NCI-H526 treated with DMSO at 0.1 percent for 48 hours (cell line): ENCODE data around the gene RNF212B.
A peak's percentile ranks its signal among the peaks of the same experiment; 100 is the strongest.

Experiments
- DNase-seq: peaks from one replicate; lab custom pipeline; 2025; lab: John Stamatoyannopoulos, UW

RNF212B gene

GRCh38 chr14:23297096-23297495 is 59.4 kb downstream of the RNF212B start:
- DNase-seq: no peak

GRCh38 chr14:23297611-23298277 is 60.0 kb downstream of the RNF212B start:
- DNase-seq: no peak

DNA sequence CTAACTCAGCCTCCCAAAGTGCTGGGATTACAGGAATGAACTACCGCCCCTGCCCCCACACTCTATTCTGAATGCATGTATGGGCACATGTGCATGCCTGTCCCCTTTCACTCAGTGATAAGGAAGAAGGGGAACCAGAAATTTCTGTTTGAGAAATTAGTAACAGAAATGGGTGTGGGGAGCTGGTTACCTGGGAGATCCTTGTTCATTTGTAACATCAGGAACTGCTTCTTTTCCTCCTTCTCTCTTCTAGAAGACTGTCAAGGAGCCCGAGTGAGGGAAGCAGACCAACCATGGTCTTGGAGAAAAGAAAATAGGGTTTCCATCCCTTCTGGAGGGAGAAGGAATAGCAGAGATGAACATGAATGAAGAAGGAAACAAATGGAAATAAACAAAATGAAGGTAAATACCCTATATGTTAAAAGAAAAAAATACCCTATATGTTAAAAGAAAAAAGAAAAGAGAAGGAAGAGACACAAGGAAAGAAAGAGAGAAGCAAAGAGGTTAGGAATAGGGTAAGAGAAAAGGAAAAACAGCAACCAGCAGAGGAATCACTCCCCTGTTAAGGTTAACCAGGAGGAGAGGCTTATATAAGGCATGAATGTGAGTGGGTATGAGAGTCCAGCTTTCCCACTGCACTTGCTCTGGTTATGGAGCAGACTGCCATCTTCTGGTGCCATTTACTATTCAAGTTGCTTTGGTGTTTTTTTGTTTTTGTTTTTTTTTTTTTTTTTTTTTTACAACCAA is 61.6 kb downstream of the RNF212B start:
- DNase-seq: no peak

- DNase-seq: no peak
Observed at GRCh38 chr14:23299986-23300686, 62.4 kb downstream of the RNF212B start.

GRCh38 chr14:23300687-23301223 is 63.0 kb downstream of the RNF212B start:
- peak; percentile 36 for DNase-seq

DNA sequence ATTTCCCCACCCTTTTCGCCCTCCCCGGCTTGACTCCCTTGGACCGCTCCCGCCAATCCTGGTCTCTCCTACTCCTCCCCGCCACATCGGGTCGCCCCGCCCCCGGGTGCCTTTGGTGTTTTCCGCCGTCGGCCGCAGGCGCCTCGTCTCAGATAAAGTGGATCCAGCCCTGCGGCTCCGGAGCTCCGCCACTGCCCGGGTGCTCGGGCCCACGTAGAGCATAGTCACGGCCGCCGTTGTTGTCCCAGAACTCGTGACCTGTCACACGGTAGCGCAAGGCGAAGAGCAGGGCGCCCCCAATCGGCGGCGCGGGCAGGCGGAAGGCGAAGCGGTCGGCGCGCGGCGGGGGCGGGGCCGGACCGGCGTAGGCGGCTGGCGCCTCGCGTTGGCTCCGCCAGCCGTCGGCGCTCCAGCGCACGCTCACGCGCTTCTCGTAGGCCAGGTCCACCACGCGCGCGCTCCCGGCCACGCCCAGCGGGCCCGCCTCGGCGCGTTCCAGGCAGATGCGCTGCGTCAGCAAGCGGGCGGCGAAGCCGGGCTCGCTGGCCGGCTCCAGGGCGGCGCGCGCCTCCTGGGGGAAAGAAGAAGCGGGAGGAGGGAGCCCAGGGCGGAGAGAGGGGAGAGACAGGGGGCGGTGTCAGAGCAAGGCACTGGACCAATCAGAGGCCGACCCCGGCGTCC is 63.7 kb downstream of the RNF212B start:
- peak; percentile 99 for DNase-seq

- no peak for DNase-seq
Observed at GRCh38 chr14:23301969-23302289, 64.2 kb downstream of the RNF212B start.

- peak; percentile 69 for DNase-seq
Observed at GRCh38 chr14:23302290-23303225, 64.8 kb downstream of the RNF212B start, which contains the start of gene PPP1R3E. Gene PPP1R3E, minus strand, starts transcription at chr14:23302859. Its CDS starts 283 bp downstream, at chr14:23302576.

- peak; percentile 71 for DNase-seq
Observed at GRCh38 chr14:23306412-23307145, 68.8 kb downstream of the RNF212B start, which contains the start of gene BCL2L2. Gene BCL2L2, plus strand, starts transcription at chr14:23306833. Its CDS starts 935 bp downstream, at chr14:23307768.

- no peak for DNase-seq
Observed at GRCh38 chr14:23307146-23307530, 69.4 kb downstream of the RNF212B start.

GRCh38 chr14:23307687-23308644 is 70.2 kb downstream of the RNF212B start:
- no peak for DNase-seq

DNA sequence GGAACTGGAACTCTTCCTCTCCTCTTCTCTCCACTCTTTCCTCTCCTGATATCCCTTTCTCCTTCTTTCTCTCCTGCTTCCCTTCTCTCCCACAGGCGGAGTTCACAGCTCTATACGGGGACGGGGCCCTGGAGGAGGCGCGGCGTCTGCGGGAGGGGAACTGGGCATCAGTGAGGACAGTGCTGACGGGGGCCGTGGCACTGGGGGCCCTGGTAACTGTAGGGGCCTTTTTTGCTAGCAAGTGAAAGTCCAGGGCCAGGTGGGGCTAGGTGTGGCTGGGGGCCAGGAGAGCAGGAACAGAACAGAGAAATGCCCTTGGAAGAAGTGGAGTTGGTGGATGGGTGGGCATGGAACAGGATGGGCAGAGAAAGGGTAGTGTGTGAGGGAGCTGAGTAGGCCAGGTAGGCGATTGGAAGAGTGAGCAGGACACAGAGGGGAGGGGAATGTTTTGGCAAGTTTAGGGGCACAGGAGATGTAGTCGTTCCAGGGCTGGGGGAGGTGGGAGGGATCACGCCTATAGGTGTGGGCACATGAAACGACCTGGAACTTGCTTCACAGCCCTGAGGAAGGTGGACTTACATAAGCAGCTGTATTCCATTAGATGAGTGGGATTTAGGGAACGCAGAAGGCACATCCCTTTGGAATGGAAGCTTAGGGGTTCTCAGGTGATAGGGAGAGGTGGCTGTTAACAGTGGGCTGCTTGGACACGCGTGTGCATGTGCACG is 71.1 kb downstream of the RNF212B start:
- no peak for DNase-seq

DNA sequence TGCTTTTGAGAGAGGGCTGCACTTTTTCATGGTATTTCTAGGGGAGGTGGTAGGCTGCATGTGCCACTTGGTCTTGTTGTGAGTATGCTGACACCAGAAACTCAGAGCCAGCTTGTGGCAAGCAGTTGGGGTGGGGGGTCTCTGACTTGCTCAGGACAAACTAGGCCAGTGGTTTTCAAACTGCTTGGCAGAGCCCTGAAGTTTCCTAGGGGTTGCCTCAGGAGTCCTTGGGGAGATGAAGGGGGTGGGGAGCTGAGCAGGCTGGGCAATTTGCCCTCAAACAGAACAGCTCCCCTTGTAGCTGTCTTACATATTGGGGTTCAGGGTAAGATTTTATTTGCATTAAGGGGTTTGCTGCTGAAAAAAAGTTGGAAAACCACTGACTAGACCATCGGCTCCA is 72.8 kb downstream of the RNF212B start:
- no peak for DNase-seq

DNA sequence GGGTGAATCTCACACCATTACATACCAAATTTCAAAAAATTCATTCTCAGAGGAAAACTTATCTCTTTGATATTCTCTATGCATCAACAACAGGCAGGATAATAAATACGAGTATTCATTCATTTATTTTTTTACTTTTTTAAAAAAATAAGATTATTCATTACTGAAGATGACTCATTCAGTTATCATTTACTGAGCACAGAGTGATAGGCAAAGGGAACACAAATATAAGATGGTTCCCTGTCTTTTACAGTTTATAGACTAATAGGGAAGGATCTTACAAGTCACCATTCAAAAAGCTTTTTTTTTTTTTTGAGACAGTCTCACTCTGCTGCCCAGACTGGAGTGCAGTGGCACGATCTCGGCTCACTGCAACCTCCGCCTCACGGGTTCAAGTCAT is 78.6 kb downstream of the RNF212B start:
- no peak for DNase-seq

- DNase-seq: no peak
Observed at GRCh38 chr14:23319746-23320583, 82.2 kb downstream of the RNF212B start.

- DNase-seq: peak; percentile 99
Observed at GRCh38 chr14:23320584-23321571, 83.1 kb downstream of the RNF212B start, which contains the start of gene PABPN1. Gene PABPN1, plus strand, starts transcription at chr14:23321457. Its CDS starts 13 bp downstream, at chr14:23321470.
